Thymus (tissue), 11 donors: ENCODE measurements around the gene TSPAN6. TPM values are rescaled to one million over a fixed set of nuclear protein-coding genes. Genes with fewer than 3 reads are reported as not detected.

Experiments used
- DNase-seq, 9 donors: peaks; one replicate each; pipeline ENCODE4 v3.0.0-alpha.2; 2013; ENCODE audit warnings: low spot score in 9 of 9, low read depth in 6 of 9, missing footprints in 1 of 9
- H3K27ac ChIP-seq, 2 donors: one replicate each; pipeline ENCODE4 v1.5.1; 2013; ENCODE audit warnings: control low read depth in 1 of 2, low read depth in 1 of 2, low read length in 1 of 2, mild to moderate bottlenecking in 1 of 2, moderate library complexity in 1 of 2
- H3K27me3 ChIP-seq, 2 donors: one replicate each; pipeline ENCODE4 v1.5.1; 2013; ENCODE audit warnings: low read length in 1 of 2; ENCODE audit not compliant: control insufficient read depth in 2 of 2, insufficient read depth in 1 of 2
- H3K36me3 ChIP-seq, 2 donors: one replicate each; pipeline ENCODE4 v1.5.1; 2013; ENCODE audit warnings: low read length in 1 of 2, mild to moderate bottlenecking in 1 of 2, moderate library complexity in 1 of 2; ENCODE audit not compliant: control insufficient read depth in 2 of 2, insufficient read depth in 2 of 2
- H3K4me1 ChIP-seq, 2 donors: one replicate each; pipeline ENCODE4 v1.5.1; 2013; ENCODE audit warnings: low read length in 2 of 2; ENCODE audit not compliant: control insufficient read depth in 2 of 2, insufficient read depth in 2 of 2
- H3K4me3 ChIP-seq, 2 donors: one replicate each; pipeline ENCODE4 v1.5.1; 2013; ENCODE audit warnings: low read length in 2 of 2, control low read depth in 1 of 2, mild to moderate bottlenecking in 1 of 2
- H3K9me3 ChIP-seq, 2 donors: one replicate each; pipeline ENCODE4 v1.5.1; 2013; ENCODE audit warnings: low read length in 1 of 2, mild to moderate bottlenecking in 1 of 2; ENCODE audit not compliant: control insufficient read depth in 2 of 2, insufficient read depth in 1 of 2
- WGBS: extraction: QIAGEN DNeasy Blood & Tissue Kit; methylation state at CpG from one replicate; pipeline ENCODE4 v1.1.7; 2013; 5-methylcytosine and 5-hydroxymethylcytosine counted together
- polyA plus RNA-seq: library from polyadenylated mRNA; stranded (reverse); fragments of 200-250 nt; gene quantifications from one replicate; pipeline ENCODE4 v1.2.3, GENCODE V29; 2013
- total RNA-seq: library from RNA; stranded (reverse); fragments of 120-200 nt; gene quantifications from one replicate; pipeline ENCODE4 v1.2.4, GENCODE V29; 2013
- donor health status: healthy.

The TSPAN6 gene
- total and polyA plus RNA-seq, 2 donors = 14.0 to 15.6 TPM

DNA sequence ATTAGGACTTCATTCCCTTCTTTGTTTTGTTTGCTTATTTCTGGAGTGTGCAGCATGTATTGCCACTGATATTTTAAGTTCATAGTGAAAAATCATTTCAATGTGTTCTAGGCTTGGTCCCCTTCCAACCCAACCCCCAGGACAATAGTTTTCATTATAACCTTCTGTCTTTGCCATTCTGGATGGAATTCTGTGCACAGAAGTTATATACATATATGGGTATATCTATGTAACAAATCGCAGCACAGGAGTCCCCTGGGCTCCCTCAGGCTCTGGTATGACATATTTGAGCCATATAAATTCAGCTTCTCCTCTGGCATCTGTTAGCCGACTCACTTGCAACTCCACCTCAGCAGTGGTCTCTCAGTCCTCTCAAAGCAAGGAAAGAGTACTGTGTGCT, 52.0 kb downstream of the TSPAN6 start, which contains the start of gene TNMD:
TSS of gene TNMD (plus strand) at position 326 of the 400 bp plus-strand sequence. CDS start 83 bp downstream, outside the sequence.
- Histone ChIP-seq H3K27ac (no peak within 1 kb of the TSS), H3K27me3 (no peaks in the 10 kb centered on the region), H3K4me3 (no peak within 1 kb of the TSS), H3K36me3 (no peaks in the 10 kb centered on the region), H3K4me1 (no peaks in the 10 kb centered on the region), H3K9me3 (no peaks in the 10 kb centered on the region)
- 79% methylated on average over 2 of the region's 2 CpGs for WGBS
- no peak for DNase-seq

Other genes starting within 250 kb of the TSPAN6 start
- gene PCDH19, start 226.5 kb downstream of the TSPAN6 start, total RNA-seq = 0.76 TPM
- 0.46 TPM for gene PCDH19, start 226.5 kb downstream of the TSPAN6 start, polyA plus RNA-seq
- gene TNMD, start 51.9 kb downstream of the TSPAN6 start, total RNA-seq = 0.57 TPM
- gene TNMD, start 51.9 kb downstream of the TSPAN6 start, polyA plus RNA-seq = 1.1 TPM
- gene SRPX2, start 7.4 kb upstream of the TSPAN6 start, total RNA-seq = 1.6 TPM
- 2.2 TPM for gene SRPX2, start 7.4 kb upstream of the TSPAN6 start, polyA plus RNA-seq
- gene SYTL4, start 95.3 kb upstream of the TSPAN6 start, total RNA-seq = 0.94 TPM
- gene SYTL4, start 95.3 kb upstream of the TSPAN6 start, polyA plus RNA-seq = 2.1 TPM
- gene CSTF2, start 183.6 kb upstream of the TSPAN6 start, total RNA-seq = 20.4 TPM
- 6.0 TPM for gene CSTF2, start 183.6 kb upstream of the TSPAN6 start, polyA plus RNA-seq
- 0.33 TPM for gene NOX1, start 237.6 kb upstream of the TSPAN6 start, total RNA-seq
- 1.4 TPM for gene NOX1, start 237.6 kb upstream of the TSPAN6 start, polyA plus RNA-seq